Liver (tissue), 10 donors: Measurements from ENCODE around the gene PYCARD. TPM values are rescaled to one million over a fixed set of nuclear protein-coding genes. Genes with fewer than 3 reads are reported as not detected.

Experiments
- DNase-seq: peaks from one replicate; pipeline ENCODE4 v3.0.0-alpha.2; 2017; ENCODE audit warnings: low spot score
- H3K27ac ChIP-seq, 2 donors: one replicate each; pipeline ENCODE4 v1.7.0; 2013; ENCODE audit warnings: inconsistent platforms in 2 of 2, low read length in 2 of 2, control low read depth in 1 of 2, low read depth in 1 of 2, mild to moderate bottlenecking in 1 of 2
- H3K27me3 ChIP-seq, 4 donors: one replicate each; pipeline versions ENCODE4 v1.6.1 to v1.7.0; 2013; ENCODE audit warnings: low read length in 3 of 4, inconsistent platforms in 1 of 4, mild to moderate bottlenecking in 1 of 4, moderate library complexity in 1 of 4; ENCODE audit not compliant: control insufficient read depth in 4 of 4, insufficient read depth in 4 of 4
- H3K36me3 ChIP-seq, 4 donors: one replicate each; pipeline versions ENCODE4 v1.6.1 to v1.7.0; 2013; ENCODE audit warnings: low read length in 3 of 4, mild to moderate bottlenecking in 3 of 4, low read depth in 1 of 4, moderate library complexity in 1 of 4; ENCODE audit not compliant: control insufficient read depth in 4 of 4, insufficient read depth in 3 of 4
- H3K4me1 ChIP-seq, 4 donors: one replicate each; pipeline versions ENCODE4 v1.6.1 to v1.7.0; 2013; ENCODE audit warnings: low read length in 3 of 4, mild to moderate bottlenecking in 3 of 4, moderate library complexity in 1 of 4; ENCODE audit not compliant: control insufficient read depth in 4 of 4, insufficient read depth in 4 of 4
- H3K4me3 ChIP-seq, 3 donors: one replicate each; pipeline versions ENCODE4 v1.6.1 to v1.7.0; 2013; ENCODE audit warnings: low read length in 3 of 3, control low read depth in 1 of 3, low read depth in 1 of 3, mild to moderate bottlenecking in 1 of 3
- H3K9ac ChIP-seq, 2 donors: one replicate each; pipeline ENCODE4 v1.7.0; 2013; ENCODE audit warnings: low read length in 2 of 2, mild to moderate bottlenecking in 2 of 2, moderate library complexity in 2 of 2, control low read depth in 1 of 2, low read depth in 1 of 2
- H3K9me3 ChIP-seq, 4 donors: one replicate each; pipeline versions ENCODE4 v1.6.1 to v1.7.0; 2013; ENCODE audit warnings: low read length in 3 of 4; ENCODE audit not compliant: control insufficient read depth in 4 of 4
- FOXA1 ChIP-seq: IDR thresholded peaks from 2 replicates; pipeline ENCODE4 v1.6.1; 2016; ENCODE audit warnings: antibody characterized with exemption
- FOXA2 ChIP-seq: IDR thresholded peaks from 2 replicates; pipeline ENCODE4 v1.6.1; 2016; ENCODE audit warnings: antibody characterized with exemption
- HNF4G ChIP-seq: IDR thresholded peaks from 2 replicates; pipeline ENCODE4 v1.6.1; 2016; ENCODE audit warnings: antibody characterized with exemption
- JUND ChIP-seq, 2 donors: IDR thresholded peaks; 2 replicates each; pipeline ENCODE4 v1.6.1; 2016; ENCODE audit warnings: antibody characterized with exemption in 2 of 2
- RAD21 ChIP-seq, 2 donors: IDR thresholded peaks; 2 replicates each; pipeline ENCODE4 v1.6.1; 2016; ENCODE audit warnings: antibody characterized with exemption in 2 of 2, mild to moderate bottlenecking in 2 of 2
- RXRA ChIP-seq, 2 donors: IDR thresholded peaks; 2 replicates each; pipeline ENCODE4 v1.6.1; 2017 to 2018; ENCODE audit warnings: antibody characterized with exemption in 2 of 2, mild to moderate bottlenecking in 1 of 2
- WGBS: extraction: QIAGEN DNeasy Blood & Tissue Kit; methylation state at CpG from one replicate; pipeline ENCODE4 v1.1.7; 2013; 5-methylcytosine and 5-hydroxymethylcytosine counted together
- polyA plus RNA-seq, 2 donors: library from polyadenylated mRNA; stranded (reverse) in 1 of 2; unstranded in 1 of 2; fragments of 200-250 nt in 1 of 2; fragments of >200 nt in 1 of 2; fragmentation: Nextera tagmentation in 1 of 2; extraction: Ambion mirVana in 1 of 2; gene quantifications; one replicate each; pipeline versions ENCODE4 v1.2.1 to v1.2.3, GENCODE V29; 2013 to 2015
- small RNA-seq: library from RNA; depleted of rRNA; stranded (forward); fragments of <200 nt; gene quantifications from one replicate; pipeline ENCODE3, GENCODE V24; 2014
- total RNA-seq, 2 donors: library from RNA; depleted of rRNA; stranded (reverse); fragments of >200 nt; gene quantifications; one replicate each; pipeline ENCODE4 v1.2.3, GENCODE V29; 2014
- TF ChIP-seq, protein P1 (sequence below): IDR thresholded peaks from 2 replicates; pipeline ENCODE4 v1.6.1; 2016; ENCODE audit warnings: antibody characterized with exemption
- TF ChIP-seq, protein P2 (sequence below): IDR thresholded peaks from 2 replicates; pipeline ENCODE4 v1.6.1; 2016; ENCODE audit warnings: antibody characterized with exemption, mild to moderate bottlenecking
- TF ChIP-seq, protein P3 (sequence below): IDR thresholded peaks from 2 replicates; pipeline ENCODE4 v1.6.1; 2016; ENCODE audit warnings: antibody characterized with exemption
- TF ChIP-seq, protein P4 (sequence below): IDR thresholded peaks from 2 replicates; pipeline ENCODE4 v1.6.1; 2016; ENCODE audit warnings: antibody characterized with exemption
- donor health status: healthy.
- donor health status: healthy.
- donor health status: healthy.
- donor health status: healthy.
- donor health status: healthy.

PYCARD gene
- total and polyA plus RNA-seq, 4 donors, result 6.7 to 35.9 (median 10.8) TPM

GRCh38 chr16:31167315-31167714 is 35.2 kb downstream of the PYCARD start (continued):
- TF ChIP-seq, protein P1, sequence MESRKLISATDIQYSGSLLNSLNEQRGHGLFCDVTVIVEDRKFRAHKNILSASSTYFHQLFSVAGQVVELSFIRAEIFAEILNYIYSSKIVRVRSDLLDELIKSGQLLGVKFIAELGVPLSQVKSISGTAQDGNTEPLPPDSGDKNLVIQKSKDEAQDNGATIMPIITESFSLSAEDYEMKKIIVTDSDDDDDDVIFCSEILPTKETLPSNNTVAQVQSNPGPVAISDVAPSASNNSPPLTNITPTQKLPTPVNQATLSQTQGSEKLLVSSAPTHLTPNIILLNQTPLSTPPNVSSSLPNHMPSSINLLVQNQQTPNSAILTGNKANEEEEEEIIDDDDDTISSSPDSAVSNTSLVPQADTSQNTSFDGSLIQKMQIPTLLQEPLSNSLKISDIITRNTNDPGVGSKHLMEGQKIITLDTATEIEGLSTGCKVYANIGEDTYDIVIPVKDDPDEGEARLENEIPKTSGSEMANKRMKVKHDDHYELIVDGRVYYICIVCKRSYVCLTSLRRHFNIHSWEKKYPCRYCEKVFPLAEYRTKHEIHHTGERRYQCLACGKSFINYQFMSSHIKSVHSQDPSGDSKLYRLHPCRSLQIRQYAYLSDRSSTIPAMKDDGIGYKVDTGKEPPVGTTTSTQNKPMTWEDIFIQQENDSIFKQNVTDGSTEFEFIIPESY, result no peak
- TF ChIP-seq, protein P2, sequence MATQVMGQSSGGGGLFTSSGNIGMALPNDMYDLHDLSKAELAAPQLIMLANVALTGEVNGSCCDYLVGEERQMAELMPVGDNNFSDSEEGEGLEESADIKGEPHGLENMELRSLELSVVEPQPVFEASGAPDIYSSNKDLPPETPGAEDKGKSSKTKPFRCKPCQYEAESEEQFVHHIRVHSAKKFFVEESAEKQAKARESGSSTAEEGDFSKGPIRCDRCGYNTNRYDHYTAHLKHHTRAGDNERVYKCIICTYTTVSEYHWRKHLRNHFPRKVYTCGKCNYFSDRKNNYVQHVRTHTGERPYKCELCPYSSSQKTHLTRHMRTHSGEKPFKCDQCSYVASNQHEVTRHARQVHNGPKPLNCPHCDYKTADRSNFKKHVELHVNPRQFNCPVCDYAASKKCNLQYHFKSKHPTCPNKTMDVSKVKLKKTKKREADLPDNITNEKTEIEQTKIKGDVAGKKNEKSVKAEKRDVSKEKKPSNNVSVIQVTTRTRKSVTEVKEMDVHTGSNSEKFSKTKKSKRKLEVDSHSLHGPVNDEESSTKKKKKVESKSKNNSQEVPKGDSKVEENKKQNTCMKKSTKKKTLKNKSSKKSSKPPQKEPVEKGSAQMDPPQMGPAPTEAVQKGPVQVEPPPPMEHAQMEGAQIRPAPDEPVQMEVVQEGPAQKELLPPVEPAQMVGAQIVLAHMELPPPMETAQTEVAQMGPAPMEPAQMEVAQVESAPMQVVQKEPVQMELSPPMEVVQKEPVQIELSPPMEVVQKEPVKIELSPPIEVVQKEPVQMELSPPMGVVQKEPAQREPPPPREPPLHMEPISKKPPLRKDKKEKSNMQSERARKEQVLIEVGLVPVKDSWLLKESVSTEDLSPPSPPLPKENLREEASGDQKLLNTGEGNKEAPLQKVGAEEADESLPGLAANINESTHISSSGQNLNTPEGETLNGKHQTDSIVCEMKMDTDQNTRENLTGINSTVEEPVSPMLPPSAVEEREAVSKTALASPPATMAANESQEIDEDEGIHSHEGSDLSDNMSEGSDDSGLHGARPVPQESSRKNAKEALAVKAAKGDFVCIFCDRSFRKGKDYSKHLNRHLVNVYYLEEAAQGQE, result no peak
- TF ChIP-seq FOXA1 (no peak), RAD21 (IDR thresholded peaks at IDR 0.05) (no peak)

- H3K9ac ChIP-seq, result no peak overlapping the region
- no peaks in the 10 kb centered on the region for H3K36me3 ChIP-seq
- H3K9me3 ChIP-seq, result no peaks in the 10 kb centered on the region
- H3K4me3 ChIP-seq, result no peak overlapping the region
- peaks cover 0 to 1% (median 0%) of the 10 kb centered on the region in 4 donors for H3K4me1 ChIP-seq
- TF ChIP-seq, protein P3, sequence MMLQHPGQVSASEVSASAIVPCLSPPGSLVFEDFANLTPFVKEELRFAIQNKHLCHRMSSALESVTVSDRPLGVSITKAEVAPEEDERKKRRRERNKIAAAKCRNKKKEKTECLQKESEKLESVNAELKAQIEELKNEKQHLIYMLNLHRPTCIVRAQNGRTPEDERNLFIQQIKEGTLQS, result no peak
- TF ChIP-seq HNF4G (no peak), FOXA2 (no peak), RXRA (IDR thresholded peaks at IDR 0.05) (no peak), FOXA1 (no peak), JUND (IDR thresholded peaks at IDR 0.05) (no peak)
- TF ChIP-seq, protein P4, sequence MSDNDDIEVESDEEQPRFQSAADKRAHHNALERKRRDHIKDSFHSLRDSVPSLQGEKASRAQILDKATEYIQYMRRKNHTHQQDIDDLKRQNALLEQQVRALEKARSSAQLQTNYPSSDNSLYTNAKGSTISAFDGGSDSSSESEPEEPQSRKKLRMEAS, result no peak
- no peak for DNase-seq
- no peak overlapping the region for H3K27ac ChIP-seq
- H3K27me3 ChIP-seq, result no peaks in the 10 kb centered on the region
- WGBS, result 47% methylated on average over 8 of the region's 8 CpGs
These were observed 45.4 kb downstream of the PYCARD start for GRCh38 chr16:31157136-31157535.

Small RNA genes lying within 50 kb of the gene (small RNA-seq; reads per million reads assigned to genes)
- gene AC009088.4 (not detected), gene NDUFA3P6 (not detected)

Other genes starting within 250 kb of the PYCARD start
- gene SETD1A, start 245.0 kb downstream of the PYCARD start, total RNA-seq, result 1 to 10 TPM; 3.6 to 3.8 TPM
- gene SETD1A, start 245.0 kb downstream of the PYCARD start, polyA plus RNA-seq, result 1 to 10 TPM; 2.7 to 4.9 TPM
- gene HSD3B7, start 217.6 kb downstream of the PYCARD start, total RNA-seq, result 10 to 100 TPM; 23.9 to 84.8 TPM
- 10 to 100 TPM; 74.0 to 93.9 TPM for gene HSD3B7, start 217.6 kb downstream of the PYCARD start, polyA plus RNA-seq
- gene STX1B, start 192.1 kb downstream of the PYCARD start, total RNA-seq, result 1 to 10 TPM in 1 of 2 donors, under 1 TPM in 1; 0.09 to 1.2 TPM
- gene STX1B, start 192.1 kb downstream of the PYCARD start, polyA plus RNA-seq, result under 1 TPM; 0.19 to 0.82 TPM
- 10 to 100 TPM; 11.4 to 19.8 TPM for gene STX4, start 169.2 kb downstream of the PYCARD start, total RNA-seq
- 10 to 100 TPM; 14.9 to 22.1 TPM for gene STX4, start 169.2 kb downstream of the PYCARD start, polyA plus RNA-seq
- 1 to 10 TPM; 4.4 to 4.8 TPM for gene ZNF668, start 128.5 kb downstream of the PYCARD start, total RNA-seq
- gene ZNF668, start 128.5 kb downstream of the PYCARD start, polyA plus RNA-seq, result 1 to 10 TPM in 1 of 2 donors, under 1 TPM in 1; 0.92 to 3.3 TPM
- gene ZNF646, start 128.3 kb downstream of the PYCARD start, total RNA-seq, result 1 to 10 TPM; 5.4 to 9.6 TPM
- gene ZNF646, start 128.3 kb downstream of the PYCARD start, polyA plus RNA-seq, result 1 to 10 TPM in 1 of 2 donors, under 1 TPM in 1; 0.89 to 2.7 TPM
- gene PRSS53, start 113.8 kb downstream of the PYCARD start, total RNA-seq, result 10 to 100 TPM in 1 of 2 donors, under 1 TPM in 1; 0.51 to 14.5 TPM
- gene PRSS53, start 113.8 kb downstream of the PYCARD start, polyA plus RNA-seq, result 1 to 10 TPM; 1.6 to 4.4 TPM
- gene VKORC1, start 108.0 kb downstream of the PYCARD start, total RNA-seq, result 100 to 1,000 TPM in 1 of 2 donors, 10 to 100 TPM in 1; 29.9 to 166 TPM
- 100 to 1,000 TPM; 360 to 519 TPM for gene VKORC1, start 108.0 kb downstream of the PYCARD start, polyA plus RNA-seq
- 10 to 100 TPM; 10.0 to 29.5 TPM for gene BCKDK, start 94.4 kb downstream of the PYCARD start, total RNA-seq
- gene BCKDK, start 94.4 kb downstream of the PYCARD start, polyA plus RNA-seq, result 10 to 100 TPM; 40.2 to 41.6 TPM
- gene KAT8, start 85.1 kb downstream of the PYCARD start, total RNA-seq, result 10 to 100 TPM; 20.9 to 37.4 TPM
- gene KAT8, start 85.1 kb downstream of the PYCARD start, polyA plus RNA-seq, result 10 to 100 TPM; 15.9 to 18.3 TPM
- 1 to 10 TPM; 1.1 to 8.3 TPM for gene PRSS8, start 67.0 kb downstream of the PYCARD start, total RNA-seq
- gene PRSS8, start 67.0 kb downstream of the PYCARD start, polyA plus RNA-seq, result 10 to 100 TPM in 1 of 2 donors, 1 to 10 TPM in 1; 8.5 to 50.1 TPM
- gene PRSS36, start 52.7 kb downstream of the PYCARD start, total RNA-seq, result under 1 TPM; 0.09 to 0.50 TPM
- 1 to 10 TPM in 1 of 2 donors, under 1 TPM in 1; 0.74 to 2.1 TPM for gene PRSS36, start 52.7 kb downstream of the PYCARD start, polyA plus RNA-seq
- gene FUS, start 22.6 kb downstream of the PYCARD start, total RNA-seq, result 10 to 100 TPM; 36.4 to 51.5 TPM
- gene FUS, start 22.6 kb downstream of the PYCARD start, polyA plus RNA-seq, result 10 to 100 TPM in 1 of 2 donors, 1 to 10 TPM in 1; 7.5 to 42.3 TPM
- under 1 TPM in 1 of 2 donors, not detected in 1; under 0.01 TPM for gene TRIM72, start 11.4 kb upstream of the PYCARD start, total RNA-seq
- gene TRIM72, start 11.4 kb upstream of the PYCARD start, polyA plus RNA-seq, result under 1 TPM; 0.02 to 0.10 TPM
- not detected for gene PYDC1, start 14.4 kb upstream of the PYCARD start, total RNA-seq
- gene PYDC1, start 14.4 kb upstream of the PYCARD start, polyA plus RNA-seq, result not detected
- gene ITGAM, start 57.2 kb upstream of the PYCARD start, total RNA-seq, result 10 to 100 TPM in 1 of 2 donors, 1 to 10 TPM in 1; 5.3 to 10.1 TPM
- 1 to 10 TPM in 1 of 2 donors, under 1 TPM in 1; 0.65 to 2.9 TPM for gene ITGAM, start 57.2 kb upstream of the PYCARD start, polyA plus RNA-seq
- gene ITGAX, start 152.4 kb upstream of the PYCARD start, total RNA-seq, result 1 to 10 TPM; 2.5 to 9.6 TPM
- gene ITGAX, start 152.4 kb upstream of the PYCARD start, polyA plus RNA-seq, result 1 to 10 TPM; 1.1 to 1.2 TPM
- gene ITGAD, start 190.6 kb upstream of the PYCARD start, total RNA-seq, result 1 to 10 TPM; 2.0 to 3.6 TPM
- gene ITGAD, start 190.6 kb upstream of the PYCARD start, polyA plus RNA-seq, result 1 to 10 TPM in 1 of 2 donors, under 1 TPM in 1; 0.04 to 2.1 TPM
- gene COX6A2, start 225.6 kb upstream of the PYCARD start, total RNA-seq, result under 1 TPM in 1 of 2 donors, not detected in 1; 0.84 TPM
- gene COX6A2, start 225.6 kb upstream of the PYCARD start, polyA plus RNA-seq, result 10 to 100 TPM in 1 of 2 donors, 1 to 10 TPM in 1; 8.0 to 36.7 TPM
- under 1 TPM; 0.25 to 0.84 TPM for gene ZNF843, start 240.0 kb upstream of the PYCARD start, total RNA-seq
- under 1 TPM in 1 of 2 donors, not detected in 1; 0.35 TPM for gene ZNF843, start 240.0 kb upstream of the PYCARD start, polyA plus RNA-seq